ENCODE results near the gene SSX5. TPM values are rescaled to one million over a fixed set of nuclear protein-coding genes. Genes with fewer than 3 reads are reported as not detected.
"Not testable (repeated sequence)": the region's sequence is repeated elsewhere in the genome, so short reads cannot be mapped to it uniquely, and the experiment has no call there.

The SSX5 gene, protein sequence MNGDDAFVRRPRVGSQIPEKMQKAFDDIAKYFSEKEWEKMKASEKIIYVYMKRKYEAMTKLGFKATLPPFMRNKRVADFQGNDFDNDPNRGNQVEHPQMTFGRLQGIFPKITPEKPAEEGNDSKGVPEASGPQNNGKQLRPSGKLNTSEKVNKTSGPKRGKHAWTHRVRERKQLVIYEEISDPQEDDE
- polyA plus RNA-seq (ENCODE audit: insufficient read length in 3 of 3), result not detected

DNA sequence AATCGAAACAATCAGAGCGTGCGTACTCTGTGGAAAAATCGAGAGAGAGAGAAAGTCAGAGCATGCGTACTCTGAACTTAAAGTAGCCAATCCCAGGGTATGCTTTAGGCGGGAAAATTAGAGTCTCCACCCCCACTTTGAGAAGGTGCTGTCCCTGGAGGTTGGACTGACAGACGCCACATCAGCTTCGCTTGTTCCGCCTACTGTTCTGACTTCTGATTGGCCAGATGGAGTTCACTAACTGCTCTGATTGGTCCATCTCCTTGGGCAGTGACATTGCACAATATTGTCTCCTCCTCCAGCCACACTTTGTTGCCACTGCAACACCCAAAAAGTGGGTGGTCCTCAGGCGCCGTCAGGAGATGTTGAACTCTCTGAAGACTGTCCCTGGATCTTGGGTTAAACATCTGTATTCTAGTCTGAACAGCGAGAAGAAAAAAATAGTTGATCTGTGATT, at the start of gene SSX5:
Gene SSX5 (minus strand): TSS at position 51 of the 457 bp plus-strand sequence. CDS start 1,437 bp downstream, outside the sequence.
- DNase-seq (ENCODE audit: low read depth in 3 of 3, low spot score in 2 of 3), result no peak

DNA sequence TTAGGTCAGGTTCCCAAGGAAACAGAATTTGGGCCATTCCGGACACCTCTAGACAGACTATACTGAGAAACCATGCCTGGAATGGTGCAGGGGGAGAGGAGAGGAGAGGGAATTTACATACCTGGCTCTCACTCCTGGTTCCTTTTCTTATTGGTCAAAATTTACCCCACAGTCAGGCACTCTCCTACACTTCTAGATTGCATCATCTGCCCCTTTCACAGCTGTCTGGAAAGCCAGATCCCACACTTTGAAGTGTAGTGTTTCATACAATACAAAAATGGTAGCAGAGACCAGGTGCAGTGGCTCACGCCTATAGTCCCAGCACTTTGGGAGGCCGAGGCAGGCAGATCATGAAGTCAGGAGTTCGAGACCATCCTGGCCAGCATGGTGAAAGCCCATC, 27.6 kb upstream of the SSX5 start:
- not testable (repeated sequence) for DNase-seq (ENCODE audit: low read depth in 3 of 3, low spot score in 2 of 3)

DNA sequence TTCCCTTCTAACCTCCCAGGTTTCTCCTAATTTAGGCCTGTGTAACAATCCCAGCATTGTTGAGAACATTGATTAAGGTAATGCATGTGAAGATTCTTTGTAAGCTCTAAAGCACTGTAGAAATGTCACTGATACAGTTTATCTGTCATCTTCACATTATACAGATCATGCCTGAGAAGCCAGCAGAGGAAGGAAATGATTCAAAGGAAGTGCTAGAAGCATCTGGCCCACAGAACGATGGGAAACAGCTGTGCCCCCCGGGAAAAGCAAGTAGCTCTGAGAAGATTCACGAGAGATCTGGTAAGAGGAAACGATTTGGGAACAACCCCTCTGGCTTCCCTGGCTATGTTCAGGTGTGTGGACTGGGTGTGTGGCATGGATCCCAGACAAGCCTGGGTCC, 17.7 kb upstream of the SSX5 start:
- DNase-seq (ENCODE audit: low read depth in 3 of 3, low spot score in 2 of 3), result not testable (repeated sequence)

DNA sequence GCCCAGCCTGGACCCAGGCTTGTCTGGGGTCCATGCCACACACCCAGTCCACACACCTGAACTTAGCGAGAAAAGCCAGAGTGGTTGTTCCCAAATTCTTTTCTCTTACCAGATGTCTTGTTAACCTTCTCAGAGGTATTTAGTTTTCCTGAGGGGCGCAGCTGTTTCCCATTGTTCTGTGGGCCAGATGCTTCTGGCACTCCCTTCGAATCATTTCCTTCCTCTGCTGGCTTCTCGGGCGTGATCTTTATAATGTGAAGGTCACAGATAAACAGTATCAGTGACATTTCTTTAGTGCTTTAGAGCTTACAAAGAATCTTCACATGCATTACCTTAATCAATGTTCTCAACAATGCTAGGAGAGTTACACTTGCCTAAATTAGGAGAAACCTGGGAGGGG, 6.6 kb downstream of the SSX5 start:
- DNase-seq (ENCODE audit: low read depth in 3 of 3, low spot score in 2 of 3), result not testable (repeated sequence)

DNA sequence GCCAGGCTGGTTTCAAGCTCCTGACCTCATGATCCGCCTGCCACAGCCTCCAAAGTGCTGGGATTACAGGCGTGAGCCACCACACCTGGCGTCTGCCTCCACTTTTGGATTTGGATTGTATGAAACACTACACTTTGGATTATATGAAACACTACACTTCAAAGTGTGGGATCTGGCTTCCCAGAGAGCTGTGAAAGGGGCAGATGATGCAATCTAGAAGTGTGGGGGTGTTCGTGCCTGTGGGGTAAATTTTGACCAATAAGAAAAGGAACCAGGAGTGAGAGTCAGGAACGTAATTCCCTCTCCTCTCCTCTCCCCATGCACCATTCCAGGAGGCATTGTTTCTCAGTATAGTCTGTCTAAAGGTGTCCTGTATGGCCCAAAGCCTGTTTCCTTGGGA, 14.7 kb downstream of the SSX5 start:
- not testable (repeated sequence) for DNase-seq (ENCODE audit: low read depth in 3 of 3, low spot score in 2 of 3)

DNA sequence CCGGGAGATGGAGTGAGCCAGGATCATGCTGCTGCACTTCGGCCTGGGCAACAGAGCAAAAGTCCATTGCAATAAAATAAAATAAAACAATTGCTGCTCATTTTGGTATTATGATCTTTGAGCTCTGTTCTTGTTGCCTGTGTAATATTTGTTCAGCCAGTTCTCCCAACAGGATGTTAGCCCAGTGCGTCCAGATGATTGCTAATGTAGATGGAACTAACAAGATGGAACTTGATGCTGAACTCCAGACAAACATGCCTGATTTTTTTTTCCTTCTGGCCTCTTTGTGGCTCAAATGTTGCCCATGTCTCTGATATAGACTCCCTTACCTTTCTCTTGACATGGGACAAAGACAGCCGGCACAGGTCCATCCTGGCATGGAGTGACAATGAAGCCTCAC, 15.8 kb downstream of the SSX5 start:
- no peak for DNase-seq (ENCODE audit: low read depth in 3 of 3, low spot score in 2 of 3)

DNA sequence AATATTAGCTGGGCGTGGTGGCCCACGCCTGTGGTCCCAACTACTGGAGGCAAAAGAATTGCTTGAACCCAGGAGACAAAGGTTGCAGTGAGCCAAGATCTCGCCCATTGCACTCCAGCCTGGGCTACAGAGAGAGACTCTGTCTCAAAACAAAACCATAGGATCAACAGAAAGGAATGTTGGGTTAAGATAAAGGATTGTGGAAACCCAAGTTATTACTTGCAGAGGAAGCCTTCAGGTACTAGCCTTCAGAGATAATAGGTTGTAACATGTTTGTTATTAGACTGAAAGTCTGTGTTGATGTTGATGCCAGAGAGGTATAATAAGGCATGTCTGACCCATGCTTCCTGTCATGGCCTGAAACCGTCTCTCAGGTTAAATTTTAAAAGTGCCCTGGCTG, 16.9 kb downstream of the SSX5 start:
- no peak for DNase-seq (ENCODE audit: low read depth in 3 of 3, low spot score in 2 of 3)

DNA sequence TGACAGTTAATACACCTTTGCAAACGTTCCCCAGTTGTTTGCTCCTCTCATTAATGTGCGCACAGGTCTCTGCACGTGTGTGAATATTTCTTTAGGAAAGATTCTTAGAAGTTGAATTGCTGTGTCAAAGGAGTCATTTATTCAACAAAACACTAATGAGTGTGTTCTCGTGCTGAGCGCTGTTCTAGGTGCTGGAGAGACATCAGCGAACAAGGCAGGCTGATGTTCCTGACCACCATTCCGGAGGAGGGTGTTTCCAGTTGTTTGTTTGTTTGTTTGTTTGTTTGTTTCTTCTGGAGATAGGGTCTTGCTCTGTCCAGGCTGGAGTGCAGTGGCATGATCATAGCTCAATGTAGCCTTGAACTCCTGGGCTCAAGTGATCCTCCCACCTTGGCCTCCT, 30.3 kb downstream of the SSX5 start:
- DNase-seq (ENCODE audit: low read depth in 3 of 3, low spot score in 2 of 3), result not testable (repeated sequence)

DNA sequence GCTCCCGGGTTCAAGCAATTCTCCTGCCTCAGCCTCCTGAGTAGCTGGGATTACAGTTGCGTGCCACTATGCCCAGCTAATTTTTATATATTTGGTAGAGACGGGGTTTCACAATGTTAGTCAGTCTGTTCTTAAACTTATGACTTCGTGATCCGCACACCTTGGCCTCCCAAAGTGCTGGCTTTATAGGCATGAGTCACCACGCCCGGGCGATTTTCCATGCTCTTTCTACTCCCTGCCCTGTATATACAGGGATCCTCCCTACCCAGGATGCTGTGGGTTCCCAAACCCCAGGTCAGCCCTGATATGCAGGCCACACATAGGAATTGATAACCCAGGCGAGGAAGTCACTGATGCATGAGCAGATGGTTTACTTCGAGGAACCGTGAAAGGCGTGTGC, 31.4 kb downstream of the SSX5 start:
- no peak for DNase-seq (ENCODE audit: low read depth in 3 of 3, low spot score in 2 of 3)

DNA sequence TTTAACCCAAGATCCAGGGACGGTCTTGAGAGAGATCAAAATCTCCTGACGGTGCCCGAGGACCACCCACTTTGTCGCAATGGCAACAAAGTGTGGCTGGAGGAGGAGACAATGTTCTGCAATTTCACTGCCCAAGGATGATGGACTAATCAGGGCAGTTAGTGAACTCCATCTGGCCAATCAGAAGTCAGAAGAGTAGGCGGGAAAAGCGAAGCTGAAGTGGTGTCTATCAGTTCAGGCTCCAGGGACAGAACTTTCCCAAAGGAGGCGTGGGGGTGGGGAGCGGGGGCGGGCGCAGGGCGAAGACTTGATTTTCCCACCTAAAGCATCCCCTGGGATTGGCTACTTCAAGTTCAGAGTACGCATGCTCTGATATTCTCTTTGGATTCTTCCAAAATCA, 40.6 kb downstream of the SSX5 start:
- no peak for DNase-seq (ENCODE audit: low read depth in 3 of 3, low spot score in 2 of 3)

DNA sequence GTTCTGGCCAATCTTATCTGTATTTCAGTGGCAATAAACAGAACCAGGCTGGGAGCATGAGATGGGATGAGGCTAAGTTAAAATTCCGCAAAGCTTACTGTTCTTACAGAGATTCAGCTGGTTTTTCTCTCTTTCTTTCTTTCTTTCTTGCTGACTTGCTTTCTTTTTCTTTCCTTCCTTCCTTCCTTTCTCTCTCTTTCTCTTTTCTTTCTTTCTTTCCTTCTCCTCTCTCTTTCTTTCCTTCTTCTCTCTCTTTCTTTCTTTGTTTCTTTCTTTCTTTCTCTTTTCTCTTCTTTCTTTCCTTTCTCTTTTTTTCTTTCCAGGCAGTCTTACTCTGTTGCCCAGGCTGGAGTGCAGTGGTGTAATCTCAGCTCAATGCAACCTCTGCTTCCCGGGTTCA, 41.8 kb downstream of the SSX5 start:
- DNase-seq (ENCODE audit: low read depth in 3 of 3, low spot score in 2 of 3), result no peak

DNA sequence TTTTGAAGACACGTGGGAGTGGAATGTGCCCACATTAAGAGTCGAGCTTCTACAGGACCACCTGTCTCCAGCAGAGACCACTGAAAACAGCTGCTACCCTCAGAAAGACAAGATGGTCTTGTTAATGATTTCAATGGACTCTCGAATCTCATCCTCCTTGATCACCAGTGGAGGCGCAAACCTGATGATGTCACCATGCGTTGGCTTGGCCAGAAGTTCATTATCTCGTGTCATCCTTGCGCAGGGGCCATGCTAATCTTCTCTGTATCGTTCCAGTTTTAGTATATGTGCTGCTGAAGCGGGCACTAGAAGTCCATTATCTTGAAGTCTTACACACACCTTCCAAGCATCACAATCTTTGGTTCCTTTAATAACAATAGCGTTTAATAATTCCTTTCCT, 42.8 kb downstream of the SSX5 start:
- DNase-seq (ENCODE audit: low read depth in 3 of 3, low spot score in 2 of 3), result no peak

DNA sequence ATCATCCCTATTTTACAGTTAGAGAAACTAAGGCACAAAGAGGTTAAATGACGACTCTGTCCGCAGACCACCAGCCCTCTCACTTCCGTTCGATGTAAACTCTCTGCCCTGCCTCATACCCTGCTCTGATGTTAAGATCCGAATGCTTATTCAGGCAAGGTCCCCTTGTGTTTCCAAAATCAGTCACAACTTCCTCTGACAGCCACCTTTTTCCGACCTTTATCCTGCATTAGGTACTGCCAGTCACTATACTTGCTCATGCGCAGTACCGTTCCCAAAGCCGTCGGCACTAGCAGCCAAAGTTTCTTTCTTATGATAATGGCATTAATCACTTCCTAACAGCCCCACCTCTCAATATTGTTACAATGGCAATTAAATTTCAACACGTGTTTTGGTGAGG, 53.9 kb downstream of the SSX5 start:
- DNase-seq (ENCODE audit: low read depth in 3 of 3, low spot score in 2 of 3), result not testable (repeated sequence)

DNA sequence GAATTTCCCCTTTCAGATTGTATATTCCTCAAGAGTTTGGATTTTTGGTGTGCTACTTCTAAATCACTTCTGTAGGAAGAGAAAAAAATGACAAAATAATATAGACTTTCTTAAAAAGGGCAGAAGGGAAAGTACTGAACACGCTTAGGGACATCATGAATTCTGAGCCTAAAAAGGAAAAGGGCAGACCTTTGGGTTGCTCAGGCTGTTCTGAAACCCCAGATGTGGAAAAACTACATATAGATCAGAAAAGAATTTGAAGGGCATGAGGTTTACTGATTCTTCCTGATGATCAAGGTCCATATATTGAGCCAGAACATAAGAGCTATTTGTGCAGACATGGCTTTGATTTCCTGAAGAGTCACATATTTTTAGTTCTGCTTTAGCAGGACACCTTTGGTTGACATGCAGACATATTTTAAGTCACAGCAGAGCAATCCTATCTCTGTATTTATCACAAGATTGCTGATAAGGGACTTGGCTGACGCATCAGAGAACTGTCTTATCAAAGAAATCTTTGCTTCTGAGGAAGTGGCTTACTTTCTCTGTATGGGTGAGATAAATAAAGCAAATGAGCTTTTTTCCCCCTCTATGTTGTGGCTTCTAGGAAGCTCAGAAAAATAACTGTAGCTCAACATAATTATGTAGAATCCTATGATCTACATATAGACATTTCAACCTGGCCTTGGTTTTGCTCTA, 54.6 kb downstream of the SSX5 start:
- not testable (repeated sequence) for DNase-seq (ENCODE audit: low read depth in 3 of 3, low spot score in 2 of 3)

DNA sequence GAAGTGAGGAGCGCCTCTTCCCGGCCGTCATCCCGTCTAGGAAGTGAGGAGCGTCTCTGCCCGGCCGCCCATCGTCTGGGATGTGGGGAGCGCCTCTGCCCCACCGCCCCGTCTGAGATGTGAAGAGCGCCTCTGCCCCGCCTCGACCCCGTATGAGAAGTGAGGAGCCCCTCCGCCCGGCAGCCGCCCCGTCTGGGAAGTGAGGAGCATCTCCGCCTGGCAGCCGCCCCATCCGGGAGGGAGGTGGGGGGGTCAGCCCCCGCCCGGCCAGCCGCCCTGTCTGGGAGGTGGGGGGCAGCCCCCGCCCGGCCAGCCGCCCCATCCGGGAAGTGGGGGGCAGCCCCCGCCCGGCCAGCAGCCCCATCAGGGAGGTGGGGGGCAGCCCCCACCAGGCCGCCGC, 57.5 kb downstream of the SSX5 start:
- DNase-seq (ENCODE audit: low read depth in 3 of 3, low spot score in 2 of 3), result not testable (repeated sequence)

Other genes with a start within 250 kb of the SSX5 start
- 10 to 100 TPM; 10.8 to 11.7 (median 10.9) TPM for gene ZNF182, start 192.8 kb downstream of the SSX5 start, polyA plus RNA-seq (ENCODE audit: insufficient read length in 3 of 3)
- under 1 TPM in 1 of 3 donors, not detected in 2; 0.27 TPM for gene SPACA5, start 189.8 kb downstream of the SSX5 start, polyA plus RNA-seq (ENCODE audit: insufficient read length in 3 of 3)
- gene ZNF630, start 125.2 kb downstream of the SSX5 start, polyA plus RNA-seq (ENCODE audit: insufficient read length in 3 of 3), result 1 to 10 TPM; 3.3 to 3.7 (median 3.6) TPM
- not detected for gene SPACA5B, start 66.2 kb downstream of the SSX5 start, polyA plus RNA-seq (ENCODE audit: insufficient read length in 3 of 3)
- gene SSX1, start 58.6 kb upstream of the SSX5 start, polyA plus RNA-seq (ENCODE audit: insufficient read length in 3 of 3), result not detected
- not detected for gene SSX3, start 159.9 kb upstream of the SSX5 start, polyA plus RNA-seq (ENCODE audit: insufficient read length in 3 of 3)
- gene SSX4, start 186.7 kb upstream of the SSX5 start, polyA plus RNA-seq (ENCODE audit: insufficient read length in 3 of 3), result not detected
- not detected for gene SSX4B, start 215.2 kb upstream of the SSX5 start, polyA plus RNA-seq (ENCODE audit: insufficient read length in 3 of 3)